GM23338 (cell line): Measurements from ENCODE around the gene ITLN1. TPM values are rescaled to one million over a fixed set of nuclear protein-coding genes. Genes with fewer than 3 reads are reported as not detected.

Source experiments
- ATAC-seq: fragments of 200-7000 bp; cut with Tn5 transposase; 3 replicates; pipeline ENCODE4 v1.9.1; 2020
- DNase-seq: peaks from one replicate; pipeline ENCODE4 v3.0.0-alpha.2; 2015; ENCODE audit warnings: low spot score
- H2AFZ ChIP-seq: fragments of 200-600 bp; sonication (generic); 2 replicates; pipeline ENCODE4 v1.8.0; 2016; ENCODE audit warnings: antibody characterized with exemption, mild to moderate bottlenecking, moderate library complexity
- H3F3A ChIP-seq: fragments of 200-600 bp; sonication (generic); replicated peaks from 2 replicates; pipeline ENCODE4 v1.8.0; 2017; ENCODE audit warnings: antibody characterized with exemption, mixed run types, low read depth
- H3K27ac ChIP-seq: fragments of 200-600 bp; sonication (generic); 2 replicates; pipeline ENCODE4 v1.6.1; 2016; ENCODE audit warnings: low read depth
- H3K27me3 ChIP-seq: fragments of 200-600 bp; sonication (generic); 2 replicates; pipeline ENCODE4 v1.8.0; 2016; ENCODE audit warnings: mild to moderate bottlenecking, mixed run types, moderate library complexity; ENCODE audit not compliant: insufficient read depth
- H3K36me3 ChIP-seq: fragments of 200-600 bp; sonication (generic); 2 replicates; pipeline ENCODE4 v1.8.0; 2016; ENCODE audit warnings: mild to moderate bottlenecking; ENCODE audit not compliant: insufficient read depth
- H3K4me1 ChIP-seq: fragments of 200-600 bp; sonication (generic); 2 replicates; pipeline ENCODE4 v1.8.0; 2016; ENCODE audit warnings: mild to moderate bottlenecking, moderate library complexity; ENCODE audit not compliant: insufficient read depth
- H3K4me2 ChIP-seq: fragments of 200-600 bp; sonication (generic); 2 replicates; pipeline ENCODE4 v1.7.1; 2017; ENCODE audit warnings: mixed run types
- H3K4me3 ChIP-seq: fragments of 200-600 bp; sonication (generic); 2 replicates; pipeline ENCODE4 v1.6.1; 2016; ENCODE audit warnings: mixed run types
- H3K79me2 ChIP-seq: fragments of 200-600 bp; sonication (generic); replicated peaks from 2 replicates; pipeline ENCODE4 v1.8.0; 2017; ENCODE audit warnings: mild to moderate bottlenecking; ENCODE audit not compliant: insufficient read depth
- H3K9me2 ChIP-seq: fragments of 200-600 bp; sonication (generic); 2 replicates; pipeline ENCODE4 v1.8.0; 2017; ENCODE audit not compliant: insufficient read depth
- H4K20me1 ChIP-seq: fragments of 200-600 bp; sonication (generic); replicated peaks from 2 replicates; pipeline ENCODE4 v1.8.0; 2017; ENCODE audit warnings: mild to moderate bottlenecking; ENCODE audit not compliant: insufficient read depth
- H3K27ac Mint-ChIP-seq: 2 replicates; pipeline ENCODE4 v1.8.0; 2020; ENCODE audit warnings: inconsistent platforms, mild to moderate bottlenecking, moderate library complexity, mixed read lengths
- H3K27me3 Mint-ChIP-seq: 3 replicates; pipeline ENCODE4 v1.8.0; 2022; ENCODE audit warnings: low read depth, mild to moderate bottlenecking, moderate library complexity, mixed read lengths, inconsistent platforms; ENCODE audit not compliant: insufficient read depth, poor library complexity
- H3K36me3 Mint-ChIP-seq: 3 replicates; pipeline ENCODE4 v1.8.0; 2021; ENCODE audit warnings: low read depth, mild to moderate bottlenecking, inconsistent platforms, moderate library complexity, mixed read lengths
- H3K4me1 Mint-ChIP-seq: 3 replicates; pipeline ENCODE4 v1.8.0; 2020; ENCODE audit warnings: mild to moderate bottlenecking, inconsistent platforms, mixed read lengths
- H3K4me3 Mint-ChIP-seq: 3 replicates; pipeline ENCODE4 v1.8.0; 2021; ENCODE audit warnings: moderate library complexity, mild to moderate bottlenecking, inconsistent platforms, mixed read lengths
- H3K9me3 Mint-ChIP-seq: 3 replicates; pipeline ENCODE4 v1.8.0; 2020; ENCODE audit warnings: moderate library complexity, mild to moderate bottlenecking, inconsistent platforms, mixed read lengths
- CREB1 ChIP-seq: fragments of 250-450 bp; sonication (Bioruptor Pico); IDR thresholded peaks from 2 replicates; pipeline ENCODE4 v1.5.0; 2020; ENCODE audit warnings: low read depth, mild to moderate bottlenecking, moderate library complexity
- CTCF ChIP-seq, 2 experiments: fragments of 200-600 bp in 1 of 2; sonication (generic) in 1 of 2; conservative IDR thresholded peaks; 2 replicates each; pipeline versions ENCODE4 v1.5.1 to v1.6.1; 2016 to 2017; ENCODE audit warnings: antibody characterized with exemption in 2 of 2, low read depth in 2 of 2, mild to moderate bottlenecking in 2 of 2, moderate library complexity in 1 of 2
- ETS1 ChIP-seq: IDR thresholded peaks from 2 replicates; pipeline ENCODE4 v1.6.1; 2016; ENCODE audit warnings: antibody characterized with exemption
- EZH2 ChIP-seq: fragments of 200-600 bp; sonication (generic); IDR thresholded peaks from one replicate; pipeline ENCODE4 v1.8.0; 2017; ENCODE audit warnings: antibody characterized with exemption, mild to moderate bottlenecking, low read depth; ENCODE audit not compliant: unreplicated experiment
- EZH2phosphoT487 ChIP-seq: fragments of 200-600 bp; sonication (generic); IDR thresholded peaks from one replicate; pipeline ENCODE4 v1.8.1; 2018; ENCODE audit warnings: antibody characterized with exemption; ENCODE audit not compliant: unreplicated experiment
- JUNB ChIP-seq: IDR thresholded peaks from one replicate; pipeline ENCODE4 v1.6.1; 2016; ENCODE audit warnings: antibody characterized with exemption; ENCODE audit not compliant: unreplicated experiment
- NANOG ChIP-seq: IDR thresholded peaks from 2 replicates; pipeline ENCODE4 v1.6.1; 2016; ENCODE audit warnings: antibody characterized with exemption, borderline replicate concordance
- POLR2AphosphoS5 ChIP-seq: IDR thresholded peaks from 2 replicates; pipeline ENCODE4 v1.6.1; 2016; ENCODE audit warnings: antibody characterized with exemption, low read depth
- REST ChIP-seq: IDR thresholded peaks from one replicate; pipeline ENCODE4 v1.6.1; 2018; ENCODE audit warnings: antibody characterized with exemption; ENCODE audit not compliant: unreplicated experiment
- STAT1 ChIP-seq: IDR thresholded peaks from one replicate; pipeline ENCODE4 v1.6.1; 2016; ENCODE audit warnings: antibody characterized with exemption; ENCODE audit not compliant: unreplicated experiment
- ZNF114 ChIP-seq: fragments of 250-450 bp; sonication (Bioruptor Pico); IDR thresholded peaks from 2 replicates; pipeline ENCODE4 v1.5.0; 2020; ENCODE audit warnings: mild to moderate bottlenecking, moderate library complexity
- ZNF331 ChIP-seq: fragments of 250-450 bp; sonication (Bioruptor Pico); IDR thresholded peaks from 2 replicates; pipeline ENCODE4 v1.5.0; 2020; ENCODE audit warnings: low read depth, mild to moderate bottlenecking, moderate library complexity
- polyA plus RNA-seq: library from polyadenylated mRNA; unstranded; fragments of >200 nt; fragmentation: Nextera tagmentation; extraction: Ambion mirVana; gene quantifications from 2 replicates; pipeline ENCODE4 v1.2.1, GENCODE V29; 2016
- total RNA-seq: library from RNA; depleted of rRNA; stranded (reverse); fragments of >200 nt; shearing (Covaris generic); gene quantifications from 2 replicates; pipeline ENCODE4 v1.2.3, GENCODE V29; 2014

The ITLN1 gene
- total and polyA plus RNA-seq, 2 experiments from 2014 or later = not detected

GRCh38 chr1:160858507-160858906 is 26.5 kb downstream of the ITLN1 start (continued):
- TF ChIP-seq CTCF (conservative IDR thresholded peaks at IDR 0.05; ENCODE audit: low read depth in 2 of 2) (no peak), ETS1 (no peak), ZNF114 (CRISPR knock-in tag) (no peak), ZNF331 (CRISPR knock-in tag) (no peak), EZH2phosphoT487 (no peak), JUNB (no peak), POLR2AphosphoS5 (no peak), NANOG (no peak), REST (no peak), CREB1 (CRISPR knock-in tag) (no peak)

GRCh38 chr1:160858097-160858496 is 26.9 kb downstream of the ITLN1 start:
- no peaks in the 10 kb centered on the region for H3K27me3 ChIP-seq
- H4K20me1 ChIP-seq = no peaks in the 10 kb centered on the region
- H3K4me1 ChIP-seq = no peaks in the 10 kb centered on the region
- H3F3A ChIP-seq = no peaks in the 10 kb centered on the region
- 0 out of 2 replicates have a peak, but pooled peaks cover 3% of the 10 kb centered on the region for H3K9me2 ChIP-seq
- no peak overlapping the region for H3K4me3 ChIP-seq
- no peak for DNase-seq
- no peak overlapping the region for H3K4me2 ChIP-seq
- Mint-ChIP-seq H3K4me1 (no peaks in the 10 kb centered on the region), H3K4me3 (no peak overlapping the region), H3K9me3 (no peaks in the 10 kb centered on the region), H3K36me3 (no peaks in the 10 kb centered on the region), H3K27ac (no peak overlapping the region), H3K27me3 (peaks cover 2% of the 10 kb centered on the region)
- H3K36me3 ChIP-seq = no peaks in the 10 kb centered on the region
- H3K27ac ChIP-seq = no peak overlapping the region
- no peak overlapping the region for H2AFZ ChIP-seq
- no peak for ATAC-seq
- H3K79me2 ChIP-seq = no peaks in the 10 kb centered on the region
- no peak for TF ChIP-seq CTCF (conservative IDR thresholded peaks at IDR 0.05; ENCODE audit: low read depth in 2 of 2)
- TF ChIP-seq POLR2AphosphoS5 = no peak
- TF ChIP-seq ETS1 = no peak
- TF ChIP-seq ZNF331 (CRISPR knock-in tag) = no peak
- no peak for TF ChIP-seq REST
- no peak for TF ChIP-seq CREB1 (CRISPR knock-in tag)
- no peak for TF ChIP-seq NANOG
- TF ChIP-seq EZH2phosphoT487 = no peak
- TF ChIP-seq JUNB = no peak
- no peak for TF ChIP-seq EZH2
- TF ChIP-seq STAT1 = no peak
